Activated CD4-positive, alpha-beta T cell treated with anti-CD3 and anti-CD28 coated beads, Interleukin-2, Interleukin-4, amounts not matched to agents 100 ng/mL and 50 ng/mL, durations not matched to agents 16 hours and 8 hours (primary cell): ENCODE data around the gene TMEM123.
"Not testable (repeated sequence)": the region's sequence is repeated elsewhere in the genome, so short reads cannot be mapped to it uniquely, and the experiment has no call there.

ENCODE experiments used
- DNase-seq: peaks from one replicate; pipeline ENCODE4 v3.0.0-alpha.2; 2020; ENCODE audit warnings: low spot score

The TMEM123 gene

DNA sequence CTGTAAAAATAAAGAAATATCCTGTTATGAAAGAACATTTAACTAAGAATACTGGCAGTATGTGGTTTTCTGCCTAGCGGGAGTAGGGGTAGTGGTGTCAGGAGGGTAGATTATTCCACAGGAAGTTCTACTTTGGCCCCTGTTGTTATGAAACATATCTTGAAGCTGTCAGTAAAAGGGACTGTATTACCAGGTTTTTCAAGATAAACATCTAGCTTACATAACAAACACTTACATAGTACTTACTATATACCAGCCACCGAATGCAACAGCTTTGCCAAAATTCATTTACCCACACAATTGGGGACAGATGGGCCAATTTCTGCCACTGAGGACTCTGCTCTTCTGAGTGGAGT, 3.7 kb downstream of the TMEM123 start:
- DNase-seq: no peak

GRCh38 chr11:102447941-102448868, 4.4 kb downstream of the TMEM123 start:
- DNase-seq: no peak

DNA sequence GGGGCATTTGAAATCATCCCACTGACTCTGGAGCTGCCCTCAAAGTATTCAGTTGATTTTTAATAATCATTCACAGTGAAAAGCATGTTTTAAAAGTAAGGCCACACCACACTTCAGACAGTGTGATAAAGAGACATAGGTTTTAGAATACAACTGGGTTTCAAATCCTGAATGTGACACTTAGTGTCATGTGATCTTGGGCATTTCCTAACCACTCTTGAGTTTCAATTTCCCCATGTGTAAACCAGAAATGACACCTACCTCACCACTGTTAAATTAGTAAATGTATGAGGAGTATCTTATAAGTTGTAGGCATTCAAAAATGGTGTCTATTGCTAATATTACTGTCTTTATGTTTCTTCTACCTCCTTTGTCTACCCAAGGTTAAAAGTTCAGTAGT, 5.4 kb downstream of the TMEM123 start:
- DNase-seq: peak; percentile 69

DNA sequence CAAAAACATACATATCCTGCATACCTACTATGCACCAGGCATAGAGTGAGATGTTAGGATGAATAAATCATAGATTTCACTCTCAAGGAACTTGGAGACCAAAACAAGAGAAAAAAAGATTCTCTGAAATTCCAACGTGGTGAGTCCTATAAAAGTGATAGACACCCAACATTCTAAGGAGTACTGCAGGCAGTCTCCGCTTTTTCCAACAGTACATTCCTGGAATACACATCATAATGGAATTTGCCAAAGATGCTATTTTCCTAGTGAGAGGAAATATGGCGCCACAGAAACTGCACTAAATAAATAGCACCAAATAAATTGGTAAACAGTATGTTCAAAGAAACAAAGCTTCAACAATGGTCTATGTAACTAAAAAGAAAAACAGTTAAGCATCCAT, 6.0 kb downstream of the TMEM123 start:
- no peak for DNase-seq

DNA sequence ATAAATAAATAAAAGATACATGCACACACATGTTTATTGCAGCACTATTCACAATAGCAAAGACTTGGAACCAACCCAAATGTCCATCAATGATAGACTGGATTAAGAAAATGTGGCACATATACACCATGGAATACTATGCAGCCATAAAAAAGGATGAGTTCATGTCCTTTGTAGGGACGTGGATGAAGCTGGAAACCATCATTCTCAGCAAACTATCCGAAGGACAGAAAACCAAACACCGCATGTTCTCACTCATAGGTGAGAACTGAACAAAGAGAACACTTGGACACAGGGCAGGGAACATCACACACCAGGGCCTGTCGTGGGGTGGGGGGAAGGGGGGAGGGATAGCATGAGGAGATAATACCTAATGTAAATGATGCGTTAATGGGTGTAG, 7.9 kb downstream of the TMEM123 start:
- not testable (repeated sequence) for DNase-seq

GRCh38 chr11:102444142-102444541, 8.4 kb downstream of the TMEM123 start:
- DNase-seq: not testable (repeated sequence)

GRCh38 chr11:102439063-102439363, 13.6 kb downstream of the TMEM123 start:
- not testable (repeated sequence) for DNase-seq

DNA sequence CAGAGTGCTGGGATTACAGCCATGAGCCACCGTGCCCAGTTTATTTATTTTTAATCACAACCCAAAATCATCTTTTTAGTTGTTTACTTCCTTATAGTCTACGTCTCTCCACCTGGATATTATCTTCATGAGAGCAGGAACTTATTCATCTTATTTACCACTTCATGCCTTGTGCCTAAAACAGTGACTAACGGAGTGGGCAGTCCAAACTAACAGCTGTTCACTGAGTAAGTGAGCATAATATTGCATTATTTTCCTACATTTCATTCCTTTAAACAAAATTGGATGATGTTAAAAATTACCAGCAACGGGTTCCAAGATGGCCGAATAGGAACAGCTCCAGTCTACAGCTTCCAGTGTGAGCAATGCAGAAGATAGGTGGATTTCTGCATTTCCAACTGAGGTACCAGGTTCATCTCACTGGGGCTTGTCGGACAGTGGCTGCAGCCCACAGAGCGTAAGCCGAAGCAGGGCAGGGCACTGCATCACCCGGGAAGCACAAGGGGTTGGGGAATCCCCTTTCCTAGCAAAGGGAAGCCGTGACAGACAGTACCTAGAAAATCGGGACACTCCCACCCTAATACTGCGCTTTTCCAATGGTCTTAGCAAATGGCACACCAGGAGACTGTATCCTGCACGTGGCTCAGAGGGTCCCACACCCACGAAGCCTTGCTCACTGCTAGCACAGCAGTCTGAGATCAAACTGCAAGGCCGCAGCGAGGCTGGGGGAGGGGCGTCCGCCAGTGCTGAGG, 14.1 kb downstream of the TMEM123 start:
- no peak for DNase-seq

GRCh38 chr11:102437727-102438126, 14.8 kb downstream of the TMEM123 start:
- no peak for DNase-seq

- DNase-seq: no peak
Observed at GRCh38 chr11:102436976-102437375, 15.6 kb downstream of the TMEM123 start.

DNA sequence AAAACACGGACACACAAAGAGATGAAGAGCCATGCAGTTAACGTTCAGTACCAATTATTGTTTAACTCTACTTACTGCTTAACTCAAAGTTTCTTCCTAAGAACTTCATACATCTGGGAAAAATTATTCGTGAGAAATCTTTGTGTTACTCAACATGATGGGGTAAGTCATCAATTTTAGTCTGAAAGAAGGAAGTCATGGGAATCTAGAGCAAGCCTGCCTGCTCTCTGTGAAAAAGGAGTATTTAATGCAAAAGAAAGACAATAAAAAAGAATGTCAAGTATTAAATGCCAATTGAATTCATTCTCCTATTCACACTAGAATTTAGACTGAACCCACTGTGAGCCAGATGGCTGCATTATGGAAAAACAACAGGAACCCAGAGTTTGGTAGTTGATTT, 16.0 kb downstream of the TMEM123 start:
- DNase-seq: no peak

DNA sequence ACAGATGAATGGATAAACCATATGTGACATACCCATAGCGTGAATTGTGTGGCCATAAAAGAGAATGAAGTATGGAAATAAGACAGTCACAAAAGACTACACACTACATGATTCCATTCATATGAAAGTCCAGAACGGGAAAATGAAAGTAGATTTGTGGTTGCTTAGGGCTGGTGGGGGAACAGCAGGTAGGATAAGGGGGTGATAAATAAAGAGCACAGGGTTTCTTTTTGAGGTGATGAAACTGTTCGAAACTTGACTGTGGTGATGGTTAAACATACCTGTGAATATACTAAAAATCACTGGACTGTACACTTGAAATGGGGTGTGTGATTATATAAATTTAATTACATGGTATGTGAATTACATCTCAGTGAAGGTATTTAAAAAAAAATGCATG, 16.9 kb downstream of the TMEM123 start:
- no peak for DNase-seq

DNA sequence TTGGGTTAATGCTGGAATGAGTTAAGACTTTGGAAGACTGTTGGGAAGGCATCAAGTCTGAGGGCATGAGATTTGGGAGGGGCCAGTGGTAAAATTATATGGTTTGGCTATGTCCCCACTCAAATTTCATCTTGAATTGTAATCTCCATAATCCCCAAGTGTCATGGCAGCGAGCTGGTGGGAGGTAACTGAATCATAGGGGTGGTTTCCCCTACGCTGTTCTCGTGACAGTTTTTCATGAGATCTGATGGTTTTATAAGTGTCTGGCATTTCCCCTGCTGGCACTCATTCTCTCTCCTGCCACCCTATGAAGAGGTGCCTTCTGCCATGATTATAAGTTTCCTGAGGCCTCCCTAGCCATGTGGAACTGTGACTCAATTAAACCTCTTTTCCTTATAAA, 19.0 kb downstream of the TMEM123 start:
- not testable (repeated sequence) for DNase-seq

- DNase-seq: not testable (repeated sequence)
Observed at GRCh38 chr11:102432560-102432959, 20.0 kb downstream of the TMEM123 start.

GRCh38 chr11:102431404-102431803, 21.2 kb downstream of the TMEM123 start:
- no peak for DNase-seq

DNA sequence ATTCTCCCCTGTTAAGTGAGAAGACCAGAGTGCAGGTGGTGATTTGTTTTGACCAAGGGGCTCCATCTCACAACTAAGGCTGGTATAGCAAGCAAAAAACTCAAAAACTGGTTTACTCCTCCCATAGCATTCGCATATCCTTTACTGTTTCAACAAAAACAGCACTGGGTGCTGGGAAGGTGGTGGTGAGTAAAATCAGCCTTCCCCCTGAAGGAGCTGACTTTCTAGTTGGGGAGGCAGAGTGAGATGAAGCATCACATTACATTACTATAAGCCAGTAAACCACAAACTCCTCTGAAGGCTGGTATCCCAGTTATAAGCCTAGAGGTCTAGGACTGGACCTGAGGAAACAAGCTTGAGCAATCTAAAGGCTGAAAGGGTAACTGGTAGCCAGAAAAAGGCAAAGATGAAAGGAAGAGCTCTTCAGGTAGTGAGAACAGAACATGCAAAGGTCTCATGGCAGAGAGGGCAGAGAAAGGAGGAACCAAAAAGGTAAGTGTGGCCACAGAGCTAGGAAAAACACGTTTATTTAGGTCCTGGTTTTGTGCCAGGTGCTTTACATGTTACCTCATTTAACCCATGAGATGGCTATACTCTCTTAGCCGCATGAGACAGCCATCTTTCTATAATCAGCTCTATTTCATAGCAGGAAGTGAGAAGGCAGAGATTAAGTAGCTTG, 22.3 kb downstream of the TMEM123 start:
- DNase-seq: peak; percentile 71

- no peak for DNase-seq
Observed at GRCh38 chr11:102429691-102430090, 22.9 kb downstream of the TMEM123 start.

DNA sequence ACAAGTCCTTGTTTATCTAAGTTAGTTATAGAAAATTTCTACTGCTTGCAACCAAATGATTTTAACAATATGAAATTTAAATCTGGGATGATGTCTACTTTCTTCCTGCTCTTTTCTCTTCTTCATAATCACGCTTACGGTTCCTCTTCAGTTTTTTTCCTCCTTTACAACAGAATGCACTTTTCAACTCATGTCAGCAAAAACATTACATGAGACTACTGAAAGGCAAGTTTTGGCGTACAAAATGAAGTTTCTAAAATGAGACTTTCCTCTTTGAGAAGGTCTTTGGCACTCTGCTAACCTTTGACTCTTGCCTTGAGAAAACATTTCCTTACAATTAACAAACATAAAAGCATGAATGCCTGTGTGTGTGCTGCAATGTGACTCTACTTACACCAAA, 23.3 kb downstream of the TMEM123 start:
- DNase-seq: no peak

DNA sequence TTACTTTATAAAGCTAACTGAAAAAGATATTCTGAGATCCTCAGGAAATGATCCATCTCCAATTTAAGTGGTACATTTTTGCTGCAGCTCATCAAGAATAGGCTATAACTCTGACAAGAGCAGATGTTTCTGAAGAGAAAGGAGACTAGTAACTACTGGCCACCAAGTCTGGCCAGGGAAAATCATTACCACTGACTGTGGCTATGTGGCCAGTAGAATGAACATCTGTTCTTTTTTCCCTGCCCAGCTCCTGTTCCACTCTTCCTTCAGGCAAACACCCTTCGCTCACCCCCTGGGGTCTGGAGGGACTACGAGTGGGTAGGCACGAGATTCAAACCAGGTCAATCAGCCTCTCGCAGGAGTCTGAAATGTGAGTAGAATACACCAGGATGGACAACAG, 23.9 kb downstream of the TMEM123 start:
- no peak for DNase-seq

GRCh38 chr11:102427068-102427467, 25.5 kb downstream of the TMEM123 start:
- no peak for DNase-seq

GRCh38 chr11:102426570-102426969, 26.0 kb downstream of the TMEM123 start:
- DNase-seq: no peak

DNA sequence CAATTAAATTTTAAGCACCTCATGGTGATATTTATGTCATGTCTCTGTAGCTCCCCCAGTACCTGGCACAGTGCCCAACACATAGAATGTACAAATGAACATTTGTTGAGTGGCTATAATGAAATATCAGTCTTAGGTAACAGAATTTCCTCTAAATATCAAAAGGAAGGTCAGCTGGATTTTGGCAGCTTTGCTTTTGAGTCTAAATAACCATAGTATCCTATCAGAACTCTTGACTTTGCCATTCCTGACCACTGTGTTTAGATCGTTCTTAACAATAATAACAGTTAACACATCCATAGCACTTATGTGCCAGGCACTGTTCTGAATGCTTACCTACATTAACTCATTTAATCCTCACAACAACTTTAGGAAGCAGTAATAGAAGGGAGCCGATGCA, 26.6 kb downstream of the TMEM123 start:
- no peak for DNase-seq

GRCh38 chr11:102423936-102424335, 28.6 kb downstream of the TMEM123 start:
- no peak for DNase-seq
